SKM-1 treated with dmso at 0.1 percent for 144 hours (cell line): ENCODE results near the gene MYRIP.

ENCODE experiments used
- DNase-seq: peaks from one replicate; lab custom pipeline; 2025; ENCODE audit not compliant: unreplicated experiment; lab: John Stamatoyannopoulos, UW

MYRIP gene

GRCh38 chr3:39903253-39903652, 93.8 kb downstream of the MYRIP start:
- no peak for DNase-seq

DNA sequence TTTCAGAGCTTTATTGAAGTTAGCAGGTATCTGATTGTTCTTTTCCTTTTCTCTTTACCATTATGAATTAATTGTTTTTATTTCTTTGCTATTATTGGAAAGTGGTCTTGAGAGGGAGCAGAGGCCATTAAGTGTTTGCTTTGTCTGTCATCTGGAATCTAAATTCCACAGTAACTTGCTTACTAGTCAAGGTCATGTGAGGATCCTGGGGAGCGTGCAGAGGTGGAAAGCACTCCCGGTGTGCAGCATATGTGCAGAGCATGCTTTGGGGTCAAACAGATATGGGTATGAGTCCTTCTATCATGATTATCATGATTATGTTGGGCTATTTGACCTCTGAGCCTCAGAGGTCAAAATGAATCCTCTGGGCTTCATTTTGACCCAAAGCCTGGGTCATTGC, 96.4 kb downstream of the MYRIP start:
- no peak for DNase-seq

DNA sequence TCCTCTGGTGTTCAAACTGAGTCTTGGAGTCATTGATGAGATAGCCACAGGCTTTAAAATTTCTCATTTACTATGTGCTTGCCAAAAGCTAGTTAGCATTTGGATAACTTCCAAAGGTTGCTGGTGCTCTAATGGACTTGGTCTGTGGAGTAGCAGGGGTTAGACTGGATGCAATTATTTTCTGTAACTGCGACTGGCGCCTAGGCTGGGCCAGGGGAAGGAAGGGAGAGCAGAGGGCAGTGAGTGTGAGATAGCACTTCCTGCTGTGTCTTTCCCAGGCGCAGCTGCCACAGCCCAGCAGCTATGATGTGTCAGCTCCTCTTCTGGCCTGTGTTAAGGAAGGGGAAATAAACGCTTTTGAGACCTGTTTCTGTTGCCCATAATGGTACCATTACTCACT, 98.6 kb downstream of the MYRIP start:
- no peak for DNase-seq

DNA sequence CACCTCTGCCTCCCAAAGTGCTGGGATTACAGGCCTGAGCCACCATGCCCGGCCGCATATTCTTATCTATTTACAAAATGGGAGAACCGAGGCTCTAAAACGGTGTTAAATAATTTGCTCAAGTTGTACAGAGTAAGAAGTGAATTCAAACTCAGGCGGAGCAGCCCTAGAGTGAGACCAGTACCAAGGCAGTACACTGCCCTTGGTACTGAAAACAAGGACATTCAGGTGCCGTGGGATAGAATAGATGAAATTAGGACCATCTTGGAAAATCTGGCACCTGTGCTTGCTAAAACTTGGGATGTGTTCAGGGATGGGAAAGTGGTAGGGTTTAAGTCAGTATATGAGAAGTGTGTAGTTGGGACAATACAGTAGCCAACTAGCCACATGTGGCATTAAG, 100.7 kb downstream of the MYRIP start:
- DNase-seq = no peak

DNA sequence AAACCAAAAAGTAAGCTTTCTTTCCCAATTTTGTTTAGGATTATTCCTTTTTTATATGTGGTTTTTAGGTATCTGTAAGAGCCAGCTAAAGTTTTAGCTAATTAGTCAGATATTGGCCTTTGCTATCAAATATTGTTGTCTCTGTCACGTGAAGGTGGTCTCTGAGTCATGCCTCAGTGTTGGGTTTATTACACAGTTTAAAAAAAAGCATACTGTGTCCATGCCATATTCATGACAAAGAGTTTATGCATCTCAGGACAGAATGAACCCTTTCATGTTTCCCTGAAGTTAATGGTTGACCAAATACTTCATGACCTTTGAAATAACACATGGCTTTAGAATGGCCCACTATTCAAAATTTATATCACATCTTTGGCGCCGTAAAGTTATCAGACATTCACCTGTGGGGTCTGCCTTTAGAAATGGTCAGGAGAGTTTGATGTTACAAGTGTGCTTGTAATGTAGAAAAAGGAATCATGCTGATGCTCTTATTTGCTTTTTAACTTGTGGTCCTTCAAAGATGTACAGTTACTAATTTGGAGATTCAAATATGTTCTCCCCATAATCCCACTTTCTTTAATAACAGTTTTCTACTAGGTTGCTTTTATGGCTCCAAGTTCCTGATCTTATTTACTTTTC, 101.5 kb downstream of the MYRIP start:
- DNase-seq = no peak

GRCh38 chr3:39911465-39912309, 102.3 kb downstream of the MYRIP start:
- no peak for DNase-seq

DNA sequence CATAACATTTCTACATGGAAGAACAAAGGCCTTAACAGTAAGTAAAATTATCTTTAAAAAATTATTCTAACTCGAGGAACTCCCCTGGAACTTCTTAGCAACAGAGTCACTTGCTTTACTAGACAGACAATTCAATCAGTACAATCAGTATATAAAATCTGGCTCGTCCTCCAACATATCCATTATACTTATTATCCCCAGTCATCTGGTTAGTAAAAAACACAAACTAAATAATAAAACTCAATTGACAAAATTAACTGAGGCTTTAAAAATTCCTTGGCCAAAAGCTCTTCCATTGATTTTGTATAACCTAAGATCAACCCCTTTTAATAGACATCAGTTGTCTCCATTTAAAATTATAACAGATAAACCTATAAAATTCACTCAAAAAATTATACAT, 105.6 kb downstream of the MYRIP start:
- DNase-seq = no peak

DNA sequence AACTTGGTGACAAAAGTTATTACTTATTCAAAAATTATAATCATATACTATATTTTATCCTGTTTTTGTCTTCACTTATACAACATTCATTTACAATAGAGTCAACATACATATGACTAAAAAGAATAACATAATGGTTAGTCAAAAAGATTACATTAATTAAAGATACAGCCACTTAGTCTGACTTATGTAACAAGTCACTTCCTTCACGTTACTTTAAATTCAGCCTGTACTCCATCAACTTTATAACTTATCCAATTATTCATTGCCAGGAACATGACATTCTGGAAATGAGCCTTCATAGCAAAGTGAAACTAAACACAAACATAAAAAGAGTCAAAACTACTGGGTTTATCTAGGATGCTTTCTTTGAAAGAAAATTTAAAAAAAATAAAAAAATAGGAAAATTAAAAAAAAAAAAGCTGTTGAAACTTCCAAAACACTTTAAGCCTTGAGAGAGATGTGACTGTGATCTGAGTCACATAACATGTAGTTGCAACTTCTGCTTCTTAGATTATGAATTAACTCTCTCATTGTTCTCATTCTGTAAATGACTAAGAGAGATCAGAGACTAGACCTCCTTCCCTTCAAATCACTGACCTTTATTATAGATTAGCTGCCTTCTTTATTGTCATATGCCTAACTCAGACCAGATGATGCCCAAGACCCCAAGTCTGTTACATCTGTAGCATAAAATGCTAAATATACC, 107.8 kb downstream of the MYRIP start:
- DNase-seq = no peak

- no peak for DNase-seq
Measured at GRCh38 chr3:39919281-39919680, 109.9 kb downstream of the MYRIP start.

GRCh38 chr3:39920271-39920670, 110.9 kb downstream of the MYRIP start:
- DNase-seq = no peak

GRCh38 chr3:39927479-39927878, 118.1 kb downstream of the MYRIP start:
- no peak for DNase-seq

DNA sequence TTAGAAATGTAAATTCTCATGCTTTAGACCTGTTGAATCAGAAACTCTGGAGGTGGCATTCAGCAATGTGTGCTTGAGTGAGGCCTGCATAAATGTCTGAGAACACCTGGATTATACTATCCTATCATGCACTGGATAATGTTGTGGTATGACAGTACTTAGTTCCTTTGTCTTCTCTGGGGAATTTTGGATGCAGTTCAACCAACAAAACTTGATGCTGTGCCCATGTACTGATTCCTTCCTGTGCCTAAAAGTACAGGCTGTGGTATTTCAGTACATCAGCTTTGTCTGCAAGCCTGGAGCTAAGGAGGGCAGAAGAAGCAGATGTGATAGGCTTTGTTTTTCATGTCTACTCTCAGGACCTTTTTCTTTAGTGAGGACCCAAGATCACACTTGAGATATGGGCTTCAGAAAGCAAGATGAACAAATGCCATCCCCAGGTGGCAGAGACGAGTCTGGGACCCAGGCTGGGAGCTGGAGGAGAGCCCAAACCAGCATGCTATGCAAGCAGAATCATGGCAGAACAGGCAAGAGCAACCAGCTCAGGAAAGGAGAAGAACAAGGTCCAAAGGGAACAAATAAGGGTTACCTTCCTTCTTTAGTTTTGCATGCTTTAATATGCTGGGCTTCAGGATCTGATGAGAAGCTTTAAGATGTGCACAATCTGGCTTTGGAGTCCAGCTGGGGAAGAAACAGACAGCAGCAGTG, 124.7 kb downstream of the MYRIP start:
- DNase-seq = no peak

DNA sequence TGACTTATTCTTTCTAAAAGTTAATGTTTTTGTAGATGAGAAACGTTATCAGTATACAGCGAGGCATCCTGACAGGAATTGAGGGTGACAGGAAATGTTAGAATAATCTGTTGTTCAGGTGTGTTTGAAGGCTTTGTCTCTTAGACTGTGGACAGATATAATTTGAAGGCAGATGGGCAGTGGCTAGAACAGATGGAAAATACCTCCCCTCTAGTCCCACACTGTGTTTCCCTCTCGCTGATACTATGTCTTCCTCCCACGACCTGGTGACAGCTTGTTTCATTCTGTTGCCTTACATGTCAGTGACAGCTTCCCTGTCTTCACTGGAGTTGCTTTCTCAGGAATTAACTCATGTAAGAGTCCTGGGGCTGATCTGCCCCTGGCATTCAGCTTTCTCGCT, 125.3 kb downstream of the MYRIP start:
- no peak for DNase-seq

DNA sequence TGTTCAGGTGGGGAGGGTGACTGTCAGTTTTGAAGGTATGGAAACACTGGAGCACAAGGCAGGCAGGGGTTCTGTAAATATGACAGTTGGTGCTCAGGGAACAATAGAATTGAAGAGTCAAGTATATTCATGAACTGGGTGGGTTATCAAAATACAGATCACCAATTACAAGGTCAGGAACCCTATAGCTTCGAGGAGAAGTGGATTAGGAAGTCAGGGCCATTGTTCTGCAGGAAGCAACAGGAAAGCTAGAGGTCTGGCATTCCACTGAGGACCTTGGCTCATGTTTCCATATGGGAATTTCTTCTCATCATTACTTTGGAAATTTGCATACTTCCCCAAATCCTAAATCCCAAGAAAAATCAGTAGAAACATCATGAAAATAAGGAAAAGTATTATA, 125.9 kb downstream of the MYRIP start:
- no peak for DNase-seq

GRCh38 chr3:39936848-39937247, 127.4 kb downstream of the MYRIP start:
- no peak for DNase-seq

- no peak for DNase-seq
Measured at GRCh38 chr3:39937315-39937714, 127.9 kb downstream of the MYRIP start.

GRCh38 chr3:39937874-39938273, 128.5 kb downstream of the MYRIP start:
- no peak for DNase-seq

DNA sequence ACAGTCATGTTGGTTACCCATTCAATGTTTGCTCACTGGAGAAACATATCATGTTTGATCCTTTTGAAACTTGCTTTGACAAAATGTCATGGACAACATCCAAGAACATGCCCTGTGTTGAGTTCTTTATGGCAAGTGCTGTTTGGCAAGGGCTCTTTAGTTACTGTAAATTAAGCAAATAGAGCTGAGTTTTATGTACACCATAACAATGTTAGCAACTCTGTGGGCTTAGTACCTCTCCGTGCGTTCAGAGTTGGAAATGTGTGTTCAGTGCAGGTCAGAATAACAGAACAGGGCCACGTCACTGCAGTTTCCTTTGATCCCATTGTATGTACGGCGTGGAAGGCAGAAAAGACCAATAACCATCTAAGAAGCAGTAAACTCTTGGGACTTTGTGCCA, 132.5 kb downstream of the MYRIP start:
- DNase-seq = no peak

DNA sequence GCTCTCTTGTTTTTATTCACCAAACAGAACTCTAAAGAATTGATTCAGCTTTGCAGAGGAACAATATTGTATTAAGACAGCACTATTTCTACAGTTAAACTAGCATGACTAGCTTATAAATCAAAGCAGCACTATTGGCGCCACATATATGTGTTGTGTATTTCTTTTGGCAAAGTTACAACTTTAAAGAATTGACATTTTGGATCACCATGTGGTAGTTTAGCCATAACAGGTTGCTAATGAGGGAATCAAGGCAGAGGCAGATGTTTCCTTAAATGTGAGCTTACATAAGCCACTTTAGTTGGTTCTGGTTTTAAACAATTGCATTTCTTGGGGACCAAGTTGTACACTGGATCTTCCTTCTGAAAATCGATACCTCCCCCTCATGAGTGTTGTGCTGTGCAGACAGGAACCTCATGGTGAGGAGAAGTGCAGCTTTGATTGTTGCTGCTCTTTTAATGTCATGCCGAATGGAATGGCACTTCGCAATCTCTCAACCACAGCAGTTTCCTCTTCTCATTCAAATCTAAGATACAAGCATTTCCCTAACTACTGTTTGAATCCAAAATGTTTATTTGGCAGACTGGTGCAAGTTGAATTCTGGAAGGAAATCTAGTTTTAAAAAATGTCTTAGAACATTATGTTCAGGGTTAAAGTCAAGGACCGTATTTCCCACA, 151.2 kb downstream of the MYRIP start:
- no peak for DNase-seq

DNA sequence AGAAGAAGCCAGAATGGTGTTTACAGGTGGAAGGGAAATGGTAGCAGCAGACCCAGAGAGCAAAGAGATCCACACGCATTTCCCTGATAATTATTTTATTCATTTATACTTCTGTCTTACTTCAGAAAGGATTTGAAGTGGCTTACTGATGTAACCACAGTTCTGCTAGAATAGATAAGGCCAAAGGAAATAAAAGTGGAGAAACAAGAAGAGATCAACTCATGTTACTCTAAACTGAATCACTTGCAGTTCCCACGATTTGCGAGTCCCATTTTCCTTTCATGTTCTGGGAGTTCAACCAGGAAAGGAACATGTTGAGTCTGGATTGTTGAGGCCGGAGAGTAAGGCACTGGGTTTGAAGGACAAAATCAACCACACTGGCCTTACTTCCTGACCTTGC, 151.8 kb downstream of the MYRIP start:
- DNase-seq = no peak

GRCh38 chr3:39962581-39962980, 153.2 kb downstream of the MYRIP start:
- DNase-seq = no peak
